Measurements from ENCODE around the gene KRT72.
"Not testable (repeated sequence)": the region's sequence is repeated elsewhere in the genome, so short reads cannot be mapped to it uniquely, and the experiment has no call there.

Gene KRT72

DNA sequence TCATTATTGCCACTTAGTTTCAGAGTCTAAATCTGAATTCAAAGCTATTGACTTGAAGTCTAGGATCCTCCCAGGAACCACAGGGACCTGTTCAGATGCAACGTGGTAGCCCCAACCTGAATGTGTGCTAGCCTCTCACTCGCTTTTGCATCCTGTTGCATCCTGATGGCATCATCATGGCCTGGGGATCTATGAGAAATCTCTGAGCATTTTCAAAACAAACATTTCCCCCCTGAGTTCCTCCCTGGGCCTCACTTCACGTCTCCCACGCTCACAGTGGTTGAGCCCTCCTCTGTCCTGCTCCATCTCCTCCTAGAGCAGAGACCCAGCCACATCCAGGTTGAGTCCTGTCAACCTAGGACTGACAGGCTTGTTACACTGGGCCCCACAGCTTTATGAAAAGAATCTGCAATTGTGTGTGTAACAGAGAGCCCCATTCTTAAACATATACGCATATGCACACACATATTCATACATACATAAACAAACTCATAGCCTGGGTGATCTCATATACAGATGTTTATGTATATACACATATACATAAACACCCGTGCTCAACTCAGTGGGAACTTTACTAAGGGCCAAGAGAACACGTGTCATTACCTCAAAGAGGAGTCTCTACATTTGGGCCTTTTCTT lies 5.4 kb upstream of the KRT72 start:
- no peak for DNase-seq (ENCODE audit: low spot score)

DNA sequence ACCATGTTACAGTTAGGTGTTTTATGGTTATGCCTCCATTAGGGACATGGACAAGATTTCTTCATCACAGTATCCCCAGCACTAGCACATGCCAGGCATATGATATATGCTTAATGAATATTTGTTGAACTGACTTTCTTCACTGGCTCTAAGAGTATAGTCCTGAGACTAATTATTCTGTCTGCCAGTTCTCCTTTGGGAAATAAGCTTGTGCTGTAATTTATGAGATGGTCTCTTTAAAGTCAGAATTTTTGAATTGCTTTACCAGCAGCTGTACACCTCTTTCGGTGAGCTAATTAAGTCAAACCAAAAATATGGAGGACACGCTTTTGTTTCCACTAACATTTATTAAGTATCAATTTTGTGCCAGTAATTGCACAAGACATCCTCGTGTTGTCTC lies 4.8 kb upstream of the KRT72 start:
- DNase-seq (ENCODE audit: low spot score) = no peak

DNA sequence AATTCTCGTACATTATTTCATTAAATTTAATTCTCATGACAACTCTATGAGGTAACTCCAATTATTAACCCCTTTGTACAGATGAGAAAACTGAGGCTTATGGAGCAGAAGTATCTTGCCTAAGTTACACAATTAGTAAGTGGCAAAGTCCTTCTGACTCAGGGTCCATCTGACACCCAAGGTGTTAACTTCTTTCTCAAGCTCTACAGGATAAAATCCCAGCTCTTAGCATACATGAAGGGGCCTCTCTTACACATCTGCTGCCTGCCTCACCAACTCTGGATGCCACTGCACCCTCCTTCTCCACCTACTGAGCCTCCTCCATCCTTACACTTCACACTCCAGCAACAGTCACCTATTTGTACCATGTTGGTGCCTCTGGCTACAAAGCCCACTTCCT lies 4.3 kb upstream of the KRT72 start:
- no peak for DNase-seq (ENCODE audit: low spot score)

DNA sequence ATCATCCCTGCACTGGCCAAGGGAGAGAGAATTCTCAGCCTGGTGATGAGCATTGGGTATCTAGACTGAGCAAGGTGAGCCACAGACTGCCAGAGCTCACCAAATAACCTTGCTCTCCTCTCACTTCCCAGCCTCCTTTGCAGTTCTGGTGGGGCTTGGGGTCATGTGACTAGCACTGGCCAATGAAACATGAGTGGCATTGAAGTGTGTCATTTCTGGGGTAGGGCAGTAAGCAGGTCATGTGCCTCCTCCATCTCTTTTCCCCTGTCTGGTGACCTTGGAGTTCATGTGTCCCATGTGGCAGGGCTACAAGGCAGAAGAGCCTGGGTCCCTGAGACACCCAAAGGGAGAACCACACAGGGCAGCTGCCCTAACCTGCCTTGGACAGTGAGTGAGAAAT lies 3.6 kb upstream of the KRT72 start:
- DNase-seq (ENCODE audit: low spot score) = no peak

DNA sequence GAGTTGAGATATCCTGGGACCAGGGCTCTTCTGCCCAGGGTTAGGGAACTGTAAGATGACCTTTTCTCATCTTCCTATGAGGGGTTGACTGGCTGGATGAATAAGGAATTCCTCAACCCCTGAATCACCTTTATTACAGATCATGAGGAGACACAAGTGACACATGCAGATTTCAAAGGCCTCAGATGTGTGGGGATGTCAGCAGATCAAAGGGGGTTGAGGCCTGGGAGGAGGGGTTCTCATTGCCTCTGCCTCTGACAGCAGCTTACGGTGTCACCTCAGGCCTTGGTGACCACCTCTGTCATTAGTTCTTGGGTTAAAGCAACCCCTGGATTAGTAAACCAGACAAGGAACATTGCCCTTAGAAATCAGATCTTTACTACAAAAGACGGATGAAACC lies 2.1 kb upstream of the KRT72 start:
- no peak for DNase-seq (ENCODE audit: low spot score)

DNA sequence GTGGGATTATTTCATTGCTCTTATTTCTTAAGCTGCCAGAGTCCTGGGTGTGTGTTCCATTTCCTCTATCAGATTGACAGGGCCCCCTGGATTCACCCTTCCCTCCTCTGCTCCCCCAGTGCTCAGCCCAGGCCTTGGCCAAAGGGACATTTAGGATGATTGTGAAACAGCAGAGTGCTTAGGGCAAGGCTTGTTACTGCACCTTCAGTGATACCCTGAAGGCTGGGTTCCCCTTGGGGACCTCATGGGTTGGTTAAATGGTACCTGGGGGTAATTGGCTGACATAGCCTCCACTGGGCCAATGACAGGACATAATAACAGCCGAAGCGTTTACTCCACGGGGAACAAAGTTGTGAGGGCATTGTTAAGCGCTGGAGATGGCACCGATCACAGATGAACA lies 1.3 kb upstream of the KRT72 start:
- DNase-seq (ENCODE audit: low spot score) = no peak

DNA sequence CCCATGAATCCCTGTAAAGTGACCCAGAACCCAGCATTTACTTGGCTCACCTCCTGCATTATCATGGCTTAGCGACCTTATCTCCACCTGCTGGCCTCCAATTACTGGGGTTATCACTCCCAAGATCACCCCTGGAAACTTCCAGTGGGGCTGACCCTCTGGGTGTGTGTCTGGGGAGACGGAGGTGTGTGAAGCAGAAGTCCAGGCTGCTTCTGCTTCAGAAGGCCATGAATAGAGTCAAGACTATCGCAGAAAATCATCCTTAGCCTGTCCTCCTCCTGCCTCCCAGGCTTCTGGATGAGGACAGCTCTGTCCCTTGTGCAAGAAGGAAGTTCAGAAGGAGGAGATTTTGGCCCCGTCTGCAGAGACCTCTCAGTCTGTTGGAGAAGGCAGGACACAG lies 408 bp upstream of the KRT72 start:
- DNase-seq (ENCODE audit: low spot score) = no peak

DNA sequence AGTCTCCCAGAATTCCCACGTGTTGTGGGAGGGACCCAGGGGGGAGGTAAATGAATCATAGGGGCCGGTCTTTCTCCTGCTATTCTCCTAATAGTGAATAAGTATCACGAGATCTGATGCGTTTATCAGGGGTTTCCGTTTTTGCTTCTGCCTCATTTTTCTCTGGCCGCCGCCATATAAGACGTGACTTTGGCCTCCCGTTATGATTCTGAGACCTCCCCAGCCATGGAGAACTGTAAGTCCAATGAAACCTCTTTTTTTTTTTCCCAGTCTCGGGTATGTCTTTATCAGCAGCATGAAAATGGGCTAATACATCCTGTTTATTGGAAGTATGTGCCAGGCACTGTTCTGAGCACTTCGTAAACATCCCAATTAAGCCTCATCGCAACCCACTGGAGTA lies 788 bp downstream of the KRT72 start:
- DNase-seq (ENCODE audit: low spot score) = no peak

DNA sequence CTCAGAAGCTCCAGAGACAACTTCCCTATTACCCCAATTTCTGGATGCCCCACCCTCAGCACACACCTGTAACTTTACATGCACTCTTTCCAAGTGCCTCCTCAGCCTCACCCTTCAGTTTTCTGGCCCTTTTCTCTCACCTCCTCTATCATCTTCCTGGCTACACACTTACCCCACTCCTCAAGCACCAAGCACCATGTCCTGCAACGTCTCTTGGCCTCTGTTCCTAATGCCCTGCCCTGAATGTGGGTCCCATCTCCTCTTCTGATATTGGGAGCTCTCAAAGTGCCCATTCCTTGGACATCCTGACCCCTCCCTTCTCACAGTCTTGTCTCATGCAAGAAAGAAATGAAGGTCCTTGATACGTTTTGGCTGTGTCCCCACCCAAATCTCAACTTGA lies 1.2 kb downstream of the KRT72 start:
- DNase-seq (ENCODE audit: low spot score) = no peak

DNA sequence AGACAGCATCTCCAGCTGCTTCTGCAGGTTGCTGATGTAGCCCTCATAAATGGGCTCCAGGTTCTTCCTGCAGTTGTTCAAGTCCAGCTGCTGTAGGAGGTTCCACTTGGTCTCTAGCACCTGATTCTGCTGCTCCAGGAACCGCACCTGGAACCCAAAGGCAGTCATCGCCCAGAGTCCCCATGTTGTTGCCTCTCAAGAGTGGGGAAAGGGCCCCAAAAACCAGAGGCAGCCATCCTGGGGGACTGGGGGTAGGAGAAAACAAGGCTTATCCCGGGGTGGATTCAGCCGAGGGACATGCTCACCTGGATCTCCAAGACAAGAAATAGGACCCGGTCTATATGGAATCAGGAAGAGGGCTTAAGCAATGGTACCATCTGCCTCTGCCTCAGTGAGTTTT lies 2.3 kb downstream of the KRT72 start:
- DNase-seq (ENCODE audit: low spot score) = no peak

DNA sequence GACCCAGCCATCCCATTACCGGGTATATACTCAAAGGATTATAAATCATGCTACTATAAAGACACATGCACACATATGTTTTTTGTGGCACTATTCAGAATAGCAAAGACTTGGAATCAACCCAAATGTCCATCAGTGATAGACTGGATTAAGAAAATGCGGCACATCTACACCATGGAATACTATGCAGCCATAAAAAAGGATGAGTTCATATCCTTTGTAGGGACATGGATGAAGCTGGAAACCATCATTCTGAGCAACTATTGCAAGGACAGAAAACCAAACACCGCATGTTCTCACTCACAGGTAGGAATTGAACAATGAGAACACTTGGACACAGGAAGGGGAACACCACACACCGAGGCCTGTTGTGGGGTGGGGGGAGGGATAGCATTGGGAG lies 7.0 kb downstream of the KRT72 start:
- not testable (repeated sequence) for DNase-seq (ENCODE audit: low spot score)

DNA sequence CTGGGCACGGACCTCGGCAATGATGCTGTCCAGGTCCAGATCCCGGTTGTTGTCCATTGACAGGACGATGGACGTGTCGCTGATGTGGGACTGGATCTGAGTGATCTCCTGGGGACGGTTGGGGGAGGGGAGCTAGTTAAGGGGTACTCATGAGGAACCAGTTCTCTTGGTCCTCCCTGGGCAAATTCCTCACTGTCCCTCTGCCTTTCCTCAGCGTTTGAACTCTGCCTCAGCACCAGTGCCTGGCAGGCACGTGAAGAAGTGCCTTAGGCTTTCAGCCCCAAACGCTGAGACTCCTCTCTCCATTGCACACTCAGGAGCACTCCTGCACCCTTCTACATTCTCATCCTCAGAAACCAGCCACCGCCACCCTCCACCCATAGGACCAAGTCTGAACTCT lies 9.7 kb downstream of the KRT72 start:
- DNase-seq (ENCODE audit: low spot score) = no peak

DNA sequence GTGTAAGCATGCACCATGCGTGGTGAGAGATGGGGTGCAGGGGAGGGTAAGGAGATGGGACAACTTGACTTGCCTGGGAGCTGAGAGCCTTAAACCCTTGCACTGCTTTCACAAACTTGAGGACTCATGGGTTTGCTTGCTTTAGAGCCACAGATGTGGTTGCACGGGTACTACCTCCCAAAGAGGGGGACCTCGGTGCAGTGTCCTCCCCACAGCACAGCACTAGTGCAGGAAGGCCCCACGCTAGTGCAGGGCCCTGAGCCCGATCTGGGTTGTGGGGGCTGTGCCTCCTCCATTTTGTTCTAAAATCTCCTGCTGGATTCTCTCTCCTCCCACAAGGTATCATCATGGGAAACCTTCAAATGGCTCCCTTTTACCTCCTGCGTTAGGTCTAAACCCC lies 11.2 kb downstream of the KRT72 start:
- DNase-seq (ENCODE audit: low spot score) = no peak

DNA sequence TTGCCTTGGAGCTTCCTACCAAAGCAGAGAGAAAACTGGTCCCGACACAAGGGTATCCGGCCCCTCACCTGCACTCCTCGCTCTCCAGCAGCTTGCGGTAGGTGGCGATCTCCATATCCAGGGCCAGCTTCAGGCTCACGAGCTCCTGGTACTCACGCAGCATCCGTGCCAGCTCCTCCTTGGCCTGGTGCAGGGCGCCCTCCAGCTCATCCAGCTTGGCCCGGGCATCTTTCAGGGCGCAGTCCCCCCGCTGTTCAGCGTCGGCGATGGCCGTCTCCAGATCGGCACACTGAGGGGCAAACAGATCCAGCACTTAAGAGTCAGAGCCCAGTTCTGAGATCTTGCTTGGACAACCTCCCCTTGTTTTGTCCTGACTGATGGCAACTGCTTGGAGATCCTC lies 13.7 kb downstream of the KRT72 start:
- DNase-seq (ENCODE audit: low spot score) = no peak

DNA sequence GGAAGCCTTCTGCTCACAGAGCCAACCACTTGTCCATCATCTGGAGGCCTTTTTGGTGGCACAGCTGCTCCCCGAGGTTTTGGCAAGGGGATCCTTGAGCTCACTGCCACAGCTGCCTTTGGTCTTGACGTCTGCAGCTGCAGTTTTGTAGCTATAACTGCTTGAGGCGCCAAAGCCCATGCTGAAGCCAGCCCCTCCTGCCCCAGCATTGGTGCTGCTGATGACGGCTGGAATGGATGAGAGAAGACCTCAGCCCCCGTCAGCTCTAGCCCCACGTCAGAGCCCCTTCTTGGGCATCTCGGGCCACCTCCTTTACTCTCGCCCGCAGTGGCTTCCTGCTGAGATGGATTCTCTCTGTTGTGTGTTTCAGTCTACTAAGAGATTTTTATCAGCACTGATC lies 15.3 kb downstream of the KRT72 start:
- no peak for DNase-seq (ENCODE audit: low spot score)

DNA sequence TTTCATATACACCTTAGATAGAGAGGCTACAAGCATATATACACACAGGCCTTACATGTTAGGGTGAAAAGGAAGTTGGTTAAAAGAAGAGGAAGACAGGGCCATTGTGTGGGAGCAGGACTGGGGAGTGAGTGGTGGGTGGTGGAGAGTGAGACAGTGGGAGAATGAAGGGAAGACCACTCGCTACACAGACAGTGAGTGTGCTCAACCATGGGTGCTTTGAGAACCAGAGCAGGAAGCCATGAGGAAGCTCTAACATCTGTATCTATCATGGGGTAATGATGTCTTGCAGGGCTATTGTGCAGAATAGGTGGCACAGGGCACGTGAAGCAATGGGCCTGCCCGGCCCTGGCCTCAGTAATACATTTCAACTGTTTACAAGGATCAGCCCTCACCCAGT lies 16.2 kb downstream of the KRT72 start:
- DNase-seq (ENCODE audit: low spot score) = no peak

DNA sequence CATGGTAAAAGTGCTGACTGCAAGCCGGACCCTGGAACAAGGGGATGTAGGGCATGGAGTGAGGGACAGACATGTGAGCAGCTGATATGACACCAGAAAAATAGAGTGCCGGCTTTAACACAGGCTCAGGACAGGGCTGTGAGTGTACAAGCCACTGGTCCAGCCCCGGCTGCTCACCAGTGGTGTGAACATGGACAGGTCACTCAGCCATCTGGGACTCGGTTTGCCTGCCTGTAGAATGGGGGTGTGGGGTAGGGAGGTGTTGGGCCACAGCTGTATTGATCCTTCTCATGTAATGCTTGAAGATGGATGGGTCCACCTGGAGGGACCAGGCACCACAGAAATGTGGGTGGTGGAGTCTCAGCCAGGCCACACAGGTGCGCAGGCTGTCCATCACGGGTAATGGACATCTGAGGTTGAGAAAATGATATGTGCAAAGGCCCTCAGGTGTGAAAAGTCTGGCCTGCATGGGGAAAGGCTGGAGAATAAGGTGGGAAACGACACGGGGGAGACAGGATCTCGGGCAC lies 17.0 kb downstream of the KRT72 start:
- no peak for DNase-seq (ENCODE audit: low spot score)

DNA sequence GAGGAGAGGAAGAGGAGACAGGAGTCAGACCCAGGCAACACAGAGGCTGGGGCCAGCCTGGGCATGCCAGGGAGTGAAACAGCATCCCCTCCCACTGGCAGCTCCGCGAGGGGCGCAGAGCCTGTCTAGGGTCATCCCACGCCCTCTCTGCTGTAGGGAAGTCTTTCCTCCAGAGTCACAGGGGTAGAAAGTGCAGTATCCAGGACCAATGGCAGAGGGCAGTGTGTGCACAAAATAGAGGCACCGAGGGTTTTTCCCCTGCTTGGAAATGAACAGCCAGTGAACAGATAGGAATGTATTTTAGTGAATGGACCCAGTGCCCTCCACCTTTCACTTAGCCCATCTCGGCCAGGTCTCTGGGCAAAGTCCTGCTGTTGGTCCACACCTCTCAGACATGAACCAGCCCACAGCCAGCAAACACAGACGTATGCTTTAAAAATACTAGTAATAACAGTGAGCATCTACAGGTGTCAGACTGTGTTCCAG lies 18.2 kb downstream of the KRT72 start:
- DNase-seq (ENCODE audit: low spot score) = peak; percentile 44

DNA sequence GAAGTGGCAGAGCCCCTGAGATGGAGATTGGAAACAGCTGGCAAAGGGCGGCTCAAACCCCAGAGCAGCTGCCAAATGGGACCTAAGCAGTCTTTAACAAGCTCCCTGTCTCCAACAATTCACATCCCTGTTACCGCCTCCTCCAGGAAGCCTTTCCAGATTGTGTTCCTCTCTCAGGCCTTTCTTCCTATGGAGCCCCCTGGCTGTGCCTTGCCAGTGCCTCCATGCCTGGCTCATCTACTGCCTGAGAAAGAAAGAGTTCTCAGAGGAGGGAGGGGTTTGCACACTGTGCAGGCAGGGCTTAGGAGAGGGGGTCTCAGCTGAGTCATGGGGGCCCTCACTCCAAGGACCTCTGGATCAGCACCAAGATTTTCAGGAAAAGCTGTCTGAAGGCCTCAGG lies 18.8 kb downstream of the KRT72 start:
- no peak for DNase-seq (ENCODE audit: low spot score)

DNA sequence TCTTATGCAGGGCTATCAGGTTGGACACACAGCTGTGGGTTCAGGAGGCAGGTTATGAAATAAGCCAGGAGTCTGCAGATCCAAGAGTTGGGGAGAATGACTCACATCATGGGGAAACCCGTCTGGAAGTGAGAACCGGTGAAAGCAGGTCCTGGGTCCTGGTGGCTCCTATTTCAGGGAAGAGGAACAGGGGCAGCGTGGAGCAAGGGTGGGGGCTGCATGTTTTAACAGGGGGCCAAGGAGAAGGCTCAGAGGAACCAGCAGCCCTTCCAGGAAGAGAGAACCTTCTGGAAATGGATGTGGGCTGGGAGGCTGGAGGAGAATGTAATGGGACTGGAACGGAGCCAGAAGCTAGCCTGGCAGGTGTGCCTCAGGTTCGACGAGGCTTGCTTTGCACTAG lies 19.8 kb downstream of the KRT72 start:
- DNase-seq (ENCODE audit: low spot score) = no peak

DNA sequence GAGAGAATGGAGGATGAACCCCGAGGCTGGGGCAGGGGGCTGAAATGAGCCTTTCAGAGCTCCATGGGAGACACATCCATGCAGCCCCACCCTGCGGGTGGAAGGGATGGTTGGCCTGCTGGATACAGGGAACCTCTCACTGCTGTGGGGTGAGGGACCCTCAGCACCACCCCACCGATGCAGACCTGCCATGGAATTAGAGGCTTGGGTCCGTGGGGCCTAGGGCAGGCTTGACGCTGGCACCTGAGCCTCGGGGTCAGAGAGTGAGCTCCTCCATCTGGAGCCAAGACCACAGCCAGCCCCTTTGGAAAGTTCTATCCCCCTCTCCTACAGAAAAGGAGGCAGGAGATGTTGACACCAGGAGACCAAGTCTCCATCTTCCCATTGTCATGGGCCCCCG lies 20.2 kb downstream of the KRT72 start:
- DNase-seq (ENCODE audit: low spot score) = no peak

DNA sequence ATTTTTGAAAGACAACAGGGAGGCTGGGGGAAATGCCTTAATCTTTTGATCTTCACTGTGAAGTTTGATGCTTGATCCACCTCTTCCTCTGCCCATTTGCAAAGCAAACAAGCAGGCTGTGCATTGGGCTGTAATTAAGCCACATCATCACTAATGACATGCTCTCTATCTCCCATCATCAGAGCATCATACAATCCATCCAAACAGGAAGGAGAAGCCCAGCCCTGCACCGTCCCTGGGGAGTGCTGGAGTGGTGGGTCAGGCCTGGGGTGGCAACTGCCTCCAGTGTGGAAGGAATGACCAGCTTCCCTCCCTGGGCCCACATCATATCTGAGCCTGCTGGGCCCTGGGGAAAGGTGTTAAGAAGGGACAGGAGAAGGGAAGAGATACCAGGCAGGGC lies 20.8 kb downstream of the KRT72 start:
- DNase-seq (ENCODE audit: low spot score) = no peak

DNA sequence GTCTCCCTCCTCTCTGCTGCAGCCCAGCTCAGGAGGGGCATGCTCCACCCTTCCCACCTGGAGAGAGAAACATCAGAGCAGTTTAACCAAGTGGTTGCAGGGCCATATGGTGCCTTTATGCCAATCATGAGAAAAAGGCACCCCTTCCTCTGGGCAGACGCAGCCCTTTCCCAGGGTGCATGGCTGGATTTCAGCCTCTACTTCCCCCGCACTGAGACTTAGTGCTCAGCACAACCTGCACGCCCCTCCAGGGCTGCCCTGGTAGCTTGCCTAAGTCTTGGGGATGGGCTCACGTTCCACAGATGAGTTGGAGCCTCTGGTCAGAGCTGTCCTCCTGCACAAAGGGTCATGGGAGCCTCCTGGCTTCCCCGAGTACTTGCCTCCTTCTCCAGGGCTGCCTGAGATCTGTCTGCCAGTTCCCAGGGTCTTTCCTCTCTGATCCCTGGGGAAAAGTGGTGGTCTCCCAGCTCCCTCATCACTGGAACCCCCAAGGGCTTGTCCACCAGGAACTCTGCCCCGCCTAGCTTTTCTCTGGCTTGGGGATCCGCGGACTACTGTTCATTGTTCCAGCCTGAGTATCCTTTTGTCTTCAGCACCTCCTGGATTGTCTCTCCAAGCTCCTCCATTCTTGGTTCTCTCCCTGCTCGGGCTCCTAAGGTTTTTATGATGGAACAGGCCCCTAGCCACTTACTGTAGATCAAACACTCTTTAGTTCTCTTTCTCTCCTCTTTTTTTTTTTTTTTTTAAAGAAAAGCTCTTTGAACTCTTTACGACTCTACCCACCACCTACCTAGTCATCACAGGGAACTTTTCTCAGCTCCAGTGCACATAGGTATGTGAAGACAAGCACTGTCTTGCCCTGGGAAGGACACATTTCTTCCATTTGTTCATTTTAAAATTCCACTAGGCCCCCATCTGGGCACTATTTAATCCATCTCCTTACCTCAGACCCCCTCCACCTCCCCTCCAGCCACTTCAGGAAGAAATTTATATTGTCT lies 21.5 kb downstream of the KRT72 start:
- no peak for DNase-seq (ENCODE audit: low spot score)
